SK-N-SH (cell line): Measurements from ENCODE around the gene XIRP1. TPM values are rescaled to one million over a fixed set of nuclear protein-coding genes. Genes with fewer than 3 reads are reported as not detected.
A peak's percentile ranks its signal among the peaks of the same experiment; 100 is the strongest.

ENCODE experiments used
- CTCF ChIA-PET: fragments of 300-600, 350-600 bp; formaldehyde crosslinking; extraction: SDS; loops from one replicate; lab custom pipeline; 2021; lab: Yijun Ruan, JAX
- POLR2A ChIA-PET: fragments of 350-600 bp; sonication (Branson Sonifier 250); formaldehyde crosslinking; extraction: SDS; loops from one replicate; lab custom pipeline; 2020; ENCODE audit warnings: antibody characterized with exemption, inconsistent platforms; lab: Yijun Ruan, JAX
- DNase-seq: peaks from one replicate; pipeline ENCODE4 v3.0.0; 2012
- H2AFZ ChIP-seq: fragments of 200-600 bp; sonication (generic); 2 replicates; pipeline ENCODE4 v1.8.1; 2016; ENCODE audit warnings: antibody characterized with exemption, mild to moderate bottlenecking, low read depth
- H3F3A ChIP-seq: fragments of 200-600 bp; sonication (generic); replicated peaks from 2 replicates; pipeline ENCODE3; 2016; ENCODE audit warnings: antibody characterized with exemption, mild to moderate bottlenecking; ENCODE audit not compliant: insufficient read depth
- H3K27ac ChIP-seq, 2 experiments: fragments of 200-500 bp in 1 of 2; fragments of 200-600 bp in 1 of 2; sonication (Bioruptor generic) in 1 of 2; sonication (generic), shearing (Covaris generic) in 1 of 2; 2 replicates each; pipeline versions ENCODE4 v1.5.1 to v1.6.1; 2014 to 2016; ENCODE audit warnings: low read depth in 2 of 2, inconsistent platforms in 1 of 2, low read length in 1 of 2, mild to moderate bottlenecking in 1 of 2, mixed read lengths in 1 of 2
- H3K27me3 ChIP-seq: fragments of 200-600 bp; sonication (generic), shearing (Covaris generic); 2 replicates; pipeline ENCODE4 v1.6.1; 2016; ENCODE audit warnings: mixed run types; ENCODE audit not compliant: insufficient read depth
- H3K36me3 ChIP-seq, 2 experiments: fragments of 200-500 bp in 1 of 2; fragments of 200-600 bp in 1 of 2; sonication (Bioruptor generic) in 1 of 2; sonication (generic) in 1 of 2; replicated peaks in 1 of 2; 2 replicates each; pipeline versions ENCODE3 to v1.5.1; 2014 to 2016; ENCODE audit warnings: low read length in 1 of 2, mild to moderate bottlenecking in 1 of 2; ENCODE audit not compliant: insufficient read depth in 2 of 2, control insufficient read depth in 1 of 2
- H3K4me1 ChIP-seq, 2 experiments: fragments of 200-500 bp in 1 of 2; fragments of 200-600 bp in 1 of 2; sonication (Bioruptor generic) in 1 of 2; sonication (generic), shearing (Covaris generic) in 1 of 2; 2 replicates each; pipeline versions ENCODE4 v1.5.1 to v1.6.1; 2014 to 2016; ENCODE audit warnings: low read depth in 1 of 2, low read length in 1 of 2, mixed run types in 1 of 2; ENCODE audit not compliant: insufficient read depth in 2 of 2, control insufficient read depth in 1 of 2
- H3K4me2 ChIP-seq: fragments of 200-600 bp; sonication (generic), shearing (Covaris generic); 2 replicates; pipeline ENCODE4 v1.6.1; 2017; ENCODE audit warnings: mixed run types
- H3K4me3 ChIP-seq, 2 experiments: fragments of 200-500 bp in 1 of 2; fragments of 200-600 bp in 1 of 2; sonication (Bioruptor generic) in 1 of 2; sonication (generic), shearing (Covaris generic) in 1 of 2; 2 replicates each; pipeline versions ENCODE4 v1.5.1 to v1.8.1; 2014 to 2016; ENCODE audit warnings: low read depth in 2 of 2, inconsistent platforms in 1 of 2, low read length in 1 of 2, mild to moderate bottlenecking in 1 of 2, mixed read lengths in 1 of 2, moderate library complexity in 1 of 2
- H3K79me2 ChIP-seq: fragments of 200-600 bp; sonication (generic); 2 replicates; pipeline ENCODE4 v1.8.1; 2017; ENCODE audit warnings: mild to moderate bottlenecking; ENCODE audit not compliant: insufficient read depth
- H3K9ac ChIP-seq: fragments of 200-600 bp; sonication (generic); 2 replicates; pipeline ENCODE4 v1.6.1; 2017; ENCODE audit warnings: mixed run types
- H3K9me2 ChIP-seq: fragments of 200-600 bp; sonication (generic); 2 replicates; pipeline ENCODE4 v1.6.1; 2017; ENCODE audit warnings: mixed run types
- H3K9me3 ChIP-seq: fragments of 200-600 bp; sonication (generic); 2 replicates; pipeline ENCODE4 v1.6.1; 2017; ENCODE audit warnings: mixed run types, mild to moderate bottlenecking, moderate library complexity
- H4K20me1 ChIP-seq: fragments of 200-600 bp; sonication (generic); 2 replicates; pipeline ENCODE4 v1.6.1; 2017; ENCODE audit warnings: mild to moderate bottlenecking, mixed run types; ENCODE audit not compliant: insufficient read depth
- ELF1 ChIP-seq: IDR thresholded peaks from 2 replicates; pipeline ENCODE4 v1.4.0; 2012
- EP300 ChIP-seq, 2 experiments: IDR thresholded peaks; 2 replicates each; pipeline versions ENCODE4 v1.4.0 to v1.6.1; 2012; ENCODE audit warnings: borderline replicate concordance in 1 of 2, low read depth in 1 of 2, low read length in 1 of 2
- EZH2phosphoT487 ChIP-seq: fragments of 200-600 bp; sonication (generic); IDR thresholded peaks from 2 replicates; pipeline ENCODE4 v1.6.1; 2017; ENCODE audit warnings: low read depth, mixed run types, mild to moderate bottlenecking, antibody characterized with exemption, moderate library complexity, borderline replicate concordance
- GABPA ChIP-seq: IDR thresholded peaks from 2 replicates; pipeline ENCODE4 v1.4.0; 2012; ENCODE audit warnings: low read depth, mild to moderate bottlenecking
- MXI1 ChIP-seq: IDR thresholded peaks from 2 replicates; pipeline ENCODE4 v1.6.1; 2012; ENCODE audit warnings: mild to moderate bottlenecking, low read depth, low read length, improper control_type of control experiment
- NFIC ChIP-seq: IDR thresholded peaks from 2 replicates; pipeline ENCODE4 v1.4.0; 2012; ENCODE audit warnings: borderline replicate concordance
- POLR2AphosphoS5 ChIP-seq: IDR thresholded peaks from 2 replicates; pipeline ENCODE4 v1.6.1; 2012; ENCODE audit warnings: low read depth, low read length
- RFX5 ChIP-seq: IDR thresholded peaks from 2 replicates; pipeline ENCODE4 v1.6.1; 2012; ENCODE audit warnings: mild to moderate bottlenecking, improper control_type of control experiment, low read length
- RXRA ChIP-seq: IDR thresholded peaks from 2 replicates; pipeline ENCODE4 v1.4.0; 2012; ENCODE audit warnings: low read depth, mild to moderate bottlenecking, borderline replicate concordance
- TCF12 ChIP-seq: IDR thresholded peaks from 2 replicates; pipeline ENCODE4 v1.4.0; 2012
- WGBS: methylation state at CpG from one replicate; pipeline ENCODE4 v1.1.6; 2017; ENCODE audit warnings: low lambda C conversion rate; 5-methylcytosine and 5-hydroxymethylcytosine counted together
- polyA plus RNA-seq, 3 experiments: library from polyadenylated mRNA; depleted of rRNA; stranded (reverse); fragments of >200 nt; gene quantifications; 2 replicates each; pipeline ENCODE4 v1.2.3, GENCODE V29; 2012
- TF ChIP-seq, protein P1 (sequence below): fragments of 150-350 bp; IDR thresholded peaks from 2 replicates; pipeline ENCODE4 v1.6.1; 2016; ENCODE audit warnings: mild to moderate bottlenecking, low read depth, low read length
- TF ChIP-seq, protein P2 (sequence below): IDR thresholded peaks from 2 replicates; pipeline ENCODE4 v1.4.0; 2012; ENCODE audit warnings: low read depth, borderline replicate concordance
- TF ChIP-seq, protein P3 (sequence below): IDR thresholded peaks from 2 replicates; pipeline ENCODE4 v1.4.0; 2012; ENCODE audit warnings: low read depth, borderline replicate concordance
- TF ChIP-seq, protein P4 (sequence below): fragments of 200-600 bp; sonication (generic); IDR thresholded peaks from 2 replicates; pipeline ENCODE4 v1.6.1; 2017; ENCODE audit warnings: antibody characterized with exemption, mild to moderate bottlenecking, moderate library complexity
- TF ChIP-seq, protein P5 (sequence below): IDR thresholded peaks from 2 replicates; pipeline ENCODE4 v1.6.1; 2012; ENCODE audit warnings: mild to moderate bottlenecking, low read depth, low read length, moderate library complexity

Gene XIRP1
- polyA plus RNA-seq, 1 of the 3 experiments (the other 2 are of a cell fraction), result not detected

DNA sequence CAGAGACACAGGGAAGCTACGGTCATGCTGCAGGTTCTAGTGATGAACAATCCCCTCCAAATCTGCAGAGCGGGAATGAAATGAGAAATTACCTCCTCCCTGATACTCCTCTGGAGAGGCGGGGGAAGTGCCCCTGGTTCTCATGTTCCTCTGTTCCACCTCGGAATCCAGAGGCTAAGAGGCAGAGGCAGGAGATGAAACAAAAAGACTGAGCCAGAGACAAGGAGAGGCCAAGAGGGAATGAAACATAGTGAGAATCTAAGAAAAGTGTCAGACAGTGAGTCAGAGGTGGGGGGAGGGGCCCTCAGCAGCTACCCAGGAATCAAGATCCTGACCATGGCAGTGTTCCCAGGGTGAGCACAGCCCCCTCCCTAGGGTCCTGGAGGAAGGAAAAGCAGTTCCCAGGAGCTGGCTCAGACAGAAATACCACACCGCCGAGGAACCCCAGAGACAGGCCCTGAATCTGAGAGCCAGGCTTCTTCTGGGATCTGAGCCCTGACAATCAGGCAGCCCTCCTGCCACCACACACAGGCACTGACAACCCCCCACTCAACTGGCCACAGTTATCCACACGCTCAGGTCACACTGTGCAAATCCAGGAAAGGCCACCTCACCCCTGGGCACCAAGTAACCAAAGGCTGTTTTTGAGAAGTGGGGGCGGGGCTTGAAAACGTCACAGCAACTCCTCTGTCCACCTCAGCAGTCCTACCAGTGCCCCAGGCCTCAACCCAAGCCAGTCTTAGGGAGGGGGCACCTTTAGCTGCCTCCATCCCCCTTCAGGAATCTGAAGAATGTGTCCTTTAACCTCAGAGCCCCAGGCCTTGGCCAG is 41.4 kb downstream of the XIRP1 start (continued):
- TF ChIP-seq, protein P1, sequence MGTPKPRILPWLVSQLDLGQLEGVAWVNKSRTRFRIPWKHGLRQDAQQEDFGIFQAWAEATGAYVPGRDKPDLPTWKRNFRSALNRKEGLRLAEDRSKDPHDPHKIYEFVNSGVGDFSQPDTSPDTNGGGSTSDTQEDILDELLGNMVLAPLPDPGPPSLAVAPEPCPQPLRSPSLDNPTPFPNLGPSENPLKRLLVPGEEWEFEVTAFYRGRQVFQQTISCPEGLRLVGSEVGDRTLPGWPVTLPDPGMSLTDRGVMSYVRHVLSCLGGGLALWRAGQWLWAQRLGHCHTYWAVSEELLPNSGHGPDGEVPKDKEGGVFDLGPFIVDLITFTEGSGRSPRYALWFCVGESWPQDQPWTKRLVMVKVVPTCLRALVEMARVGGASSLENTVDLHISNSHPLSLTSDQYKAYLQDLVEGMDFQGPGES, result no peak
- TF ChIP-seq, protein P2, sequence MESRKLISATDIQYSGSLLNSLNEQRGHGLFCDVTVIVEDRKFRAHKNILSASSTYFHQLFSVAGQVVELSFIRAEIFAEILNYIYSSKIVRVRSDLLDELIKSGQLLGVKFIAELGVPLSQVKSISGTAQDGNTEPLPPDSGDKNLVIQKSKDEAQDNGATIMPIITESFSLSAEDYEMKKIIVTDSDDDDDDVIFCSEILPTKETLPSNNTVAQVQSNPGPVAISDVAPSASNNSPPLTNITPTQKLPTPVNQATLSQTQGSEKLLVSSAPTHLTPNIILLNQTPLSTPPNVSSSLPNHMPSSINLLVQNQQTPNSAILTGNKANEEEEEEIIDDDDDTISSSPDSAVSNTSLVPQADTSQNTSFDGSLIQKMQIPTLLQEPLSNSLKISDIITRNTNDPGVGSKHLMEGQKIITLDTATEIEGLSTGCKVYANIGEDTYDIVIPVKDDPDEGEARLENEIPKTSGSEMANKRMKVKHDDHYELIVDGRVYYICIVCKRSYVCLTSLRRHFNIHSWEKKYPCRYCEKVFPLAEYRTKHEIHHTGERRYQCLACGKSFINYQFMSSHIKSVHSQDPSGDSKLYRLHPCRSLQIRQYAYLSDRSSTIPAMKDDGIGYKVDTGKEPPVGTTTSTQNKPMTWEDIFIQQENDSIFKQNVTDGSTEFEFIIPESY, result peak; percentile 75; the same call in 1 of the 2 replicates
- TF ChIP-seq POLR2AphosphoS5 (peak; percentile 62; the same call in 1 of the 2 replicates), RFX5 (no peak), NFIC (peak; percentile 93), ELF1 (peak; percentile 41; the same call in 1 of the 2 replicates), GABPA (no peak), TCF12 (peak; percentile 87), EP300 (IDR thresholded peaks at IDR 0.05; ENCODE audit: borderline replicate concordance in 1 of 2, low read depth in 1 of 2, low read length in 1 of 2) (peak in 1 of 2 experiments; percentile 89; a peak in 2 of 4 replicates)
- TF ChIP-seq, protein P3, sequence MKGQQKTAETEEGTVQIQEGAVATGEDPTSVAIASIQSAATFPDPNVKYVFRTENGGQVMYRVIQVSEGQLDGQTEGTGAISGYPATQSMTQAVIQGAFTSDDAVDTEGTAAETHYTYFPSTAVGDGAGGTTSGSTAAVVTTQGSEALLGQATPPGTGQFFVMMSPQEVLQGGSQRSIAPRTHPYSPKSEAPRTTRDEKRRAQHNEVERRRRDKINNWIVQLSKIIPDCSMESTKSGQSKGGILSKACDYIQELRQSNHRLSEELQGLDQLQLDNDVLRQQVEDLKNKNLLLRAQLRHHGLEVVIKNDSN, result no peak
- TF ChIP-seq, protein P4, sequence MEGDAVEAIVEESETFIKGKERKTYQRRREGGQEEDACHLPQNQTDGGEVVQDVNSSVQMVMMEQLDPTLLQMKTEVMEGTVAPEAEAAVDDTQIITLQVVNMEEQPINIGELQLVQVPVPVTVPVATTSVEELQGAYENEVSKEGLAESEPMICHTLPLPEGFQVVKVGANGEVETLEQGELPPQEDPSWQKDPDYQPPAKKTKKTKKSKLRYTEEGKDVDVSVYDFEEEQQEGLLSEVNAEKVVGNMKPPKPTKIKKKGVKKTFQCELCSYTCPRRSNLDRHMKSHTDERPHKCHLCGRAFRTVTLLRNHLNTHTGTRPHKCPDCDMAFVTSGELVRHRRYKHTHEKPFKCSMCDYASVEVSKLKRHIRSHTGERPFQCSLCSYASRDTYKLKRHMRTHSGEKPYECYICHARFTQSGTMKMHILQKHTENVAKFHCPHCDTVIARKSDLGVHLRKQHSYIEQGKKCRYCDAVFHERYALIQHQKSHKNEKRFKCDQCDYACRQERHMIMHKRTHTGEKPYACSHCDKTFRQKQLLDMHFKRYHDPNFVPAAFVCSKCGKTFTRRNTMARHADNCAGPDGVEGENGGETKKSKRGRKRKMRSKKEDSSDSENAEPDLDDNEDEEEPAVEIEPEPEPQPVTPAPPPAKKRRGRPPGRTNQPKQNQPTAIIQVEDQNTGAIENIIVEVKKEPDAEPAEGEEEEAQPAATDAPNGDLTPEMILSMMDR, result no peak

DNA sequence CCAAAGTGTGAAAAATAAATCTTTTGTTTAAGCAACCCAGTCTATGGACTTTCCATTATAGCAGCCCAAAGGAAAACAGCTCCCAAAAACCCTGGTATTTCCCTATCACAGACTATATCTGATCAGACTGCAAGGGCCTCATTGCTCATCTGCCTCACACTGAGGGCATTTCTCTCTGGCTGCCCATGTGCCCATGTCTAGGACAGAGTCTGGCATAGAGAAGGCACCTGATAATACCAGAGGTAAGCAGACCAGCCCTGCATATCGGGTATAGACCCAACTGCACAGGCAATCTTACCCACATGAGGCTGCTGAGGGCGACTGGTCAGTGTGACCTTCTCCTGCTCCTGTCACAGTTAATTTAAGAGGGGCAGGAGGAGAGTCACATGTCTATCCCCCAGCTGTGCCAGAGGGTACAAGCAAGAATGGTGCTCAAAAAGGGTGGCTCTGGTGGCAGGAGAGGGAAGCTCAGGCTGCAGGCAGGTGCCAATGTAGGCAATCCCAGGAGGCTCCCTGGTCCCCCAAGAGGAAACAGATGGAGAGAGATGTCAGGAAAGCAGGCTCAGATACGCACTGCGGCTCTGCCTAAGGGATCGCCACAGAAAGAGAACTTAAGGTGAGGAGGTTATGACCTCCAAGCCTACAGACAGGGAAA is 42.1 kb downstream of the XIRP1 start:
- H3F3A ChIP-seq, result peaks cover 58% of the 10 kb centered on the region
- H4K20me1 ChIP-seq, result peaks cover 36% of the 10 kb centered on the region
- peak overlapping the region; percentile 97 for H3K4me2 ChIP-seq
- DNase-seq, result peak; percentile 55
- H3K4me1 ChIP-seq, result peaks cover 43 to 70% of the 10 kb centered on the region in 2 experiments
- no peaks in the 10 kb centered on the region for H3K9me2 ChIP-seq
- peak overlapping the region; percentile 96; the same call in 1 of the 2 replicates for H3K9ac ChIP-seq
- no peak overlapping the region for H2AFZ ChIP-seq
- POLR2A ChIA-PET, result interaction anchor here (1.6 kb wide), 1 partner anchor 28 kb away, joined by 3 read pairs; no protein-coding TSS in a partner anchor
- H3K27me3 ChIP-seq, result no peaks in the 10 kb centered on the region
- TF ChIP-seq, protein P5, sequence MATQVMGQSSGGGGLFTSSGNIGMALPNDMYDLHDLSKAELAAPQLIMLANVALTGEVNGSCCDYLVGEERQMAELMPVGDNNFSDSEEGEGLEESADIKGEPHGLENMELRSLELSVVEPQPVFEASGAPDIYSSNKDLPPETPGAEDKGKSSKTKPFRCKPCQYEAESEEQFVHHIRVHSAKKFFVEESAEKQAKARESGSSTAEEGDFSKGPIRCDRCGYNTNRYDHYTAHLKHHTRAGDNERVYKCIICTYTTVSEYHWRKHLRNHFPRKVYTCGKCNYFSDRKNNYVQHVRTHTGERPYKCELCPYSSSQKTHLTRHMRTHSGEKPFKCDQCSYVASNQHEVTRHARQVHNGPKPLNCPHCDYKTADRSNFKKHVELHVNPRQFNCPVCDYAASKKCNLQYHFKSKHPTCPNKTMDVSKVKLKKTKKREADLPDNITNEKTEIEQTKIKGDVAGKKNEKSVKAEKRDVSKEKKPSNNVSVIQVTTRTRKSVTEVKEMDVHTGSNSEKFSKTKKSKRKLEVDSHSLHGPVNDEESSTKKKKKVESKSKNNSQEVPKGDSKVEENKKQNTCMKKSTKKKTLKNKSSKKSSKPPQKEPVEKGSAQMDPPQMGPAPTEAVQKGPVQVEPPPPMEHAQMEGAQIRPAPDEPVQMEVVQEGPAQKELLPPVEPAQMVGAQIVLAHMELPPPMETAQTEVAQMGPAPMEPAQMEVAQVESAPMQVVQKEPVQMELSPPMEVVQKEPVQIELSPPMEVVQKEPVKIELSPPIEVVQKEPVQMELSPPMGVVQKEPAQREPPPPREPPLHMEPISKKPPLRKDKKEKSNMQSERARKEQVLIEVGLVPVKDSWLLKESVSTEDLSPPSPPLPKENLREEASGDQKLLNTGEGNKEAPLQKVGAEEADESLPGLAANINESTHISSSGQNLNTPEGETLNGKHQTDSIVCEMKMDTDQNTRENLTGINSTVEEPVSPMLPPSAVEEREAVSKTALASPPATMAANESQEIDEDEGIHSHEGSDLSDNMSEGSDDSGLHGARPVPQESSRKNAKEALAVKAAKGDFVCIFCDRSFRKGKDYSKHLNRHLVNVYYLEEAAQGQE, result no peak
- TF ChIP-seq MXI1 (no peak), RXRA (no peak), EZH2phosphoT487 (no peak)
- TF ChIP-seq, protein P4, result peak; percentile 23; the same call in 1 of the 2 replicates
- H3K36me3 ChIP-seq, result peaks cover 8 to 10% of the 10 kb centered on the region in 2 experiments
- peak overlapping the region; percentile 90 to 100 for H3K27ac ChIP-seq
- CTCF ChIA-PET, result interaction anchor here (0.5 to 2.4 kb wide), 5 partner anchors 9 to 1968 kb away, joined by 3 to 8 read pairs (median 5); no protein-coding TSS in a partner anchor
- 64% methylated on average over 5 of the region's 5 CpGs for WGBS
- H3K9me3 ChIP-seq, result no peaks in the 10 kb centered on the region
- H3K79me2 ChIP-seq, result peaks cover 75% of the 10 kb centered on the region
- H3K4me3 ChIP-seq, result peak overlapping the region; percentile 82 to 88; a peak in 3 of 4 replicates
